Endodermal cell (in vitro differentiated cells): ENCODE measurements around the gene PYURF. TPM values are rescaled to one million over a fixed set of nuclear protein-coding genes. Genes with fewer than 3 reads are reported as not detected.
A peak's percentile ranks its signal among the peaks of the same experiment; 100 is the strongest.
"Not testable (repeated sequence)": the region's sequence is repeated elsewhere in the genome, so short reads cannot be mapped to it uniquely, and the experiment has no call there.

Source experiments
- DNase-seq: peaks from one replicate; pipeline ENCODE4 v3.0.0-alpha.2; 2017
- H3K27ac ChIP-seq: 2 replicates; pipeline ENCODE4 v1.5.1; 2013; ENCODE audit warnings: mild to moderate bottlenecking, low read depth, low read length, moderate library complexity
- H3K27me3 ChIP-seq: 2 replicates; pipeline ENCODE4 v1.6.1; 2013; ENCODE audit warnings: mild to moderate bottlenecking, low read length, moderate library complexity; ENCODE audit not compliant: insufficient read depth, control insufficient read depth, poor library complexity, severe bottlenecking
- H3K36me3 ChIP-seq: 2 replicates; pipeline ENCODE4 v1.7.0; 2013; ENCODE audit warnings: mild to moderate bottlenecking, low read length, moderate library complexity; ENCODE audit not compliant: control insufficient read depth, insufficient read depth
- H3K4me1 ChIP-seq: one replicate; pipeline ENCODE4 v1.7.0; 2013; ENCODE audit warnings: low read length; ENCODE audit not compliant: control insufficient read depth, insufficient read depth
- H3K4me3 ChIP-seq: 2 replicates; pipeline ENCODE4 v1.5.1; 2013; ENCODE audit warnings: mild to moderate bottlenecking, low read length, moderate library complexity
- H3K9ac ChIP-seq: 2 replicates; pipeline ENCODE4 v1.6.1; 2013; ENCODE audit warnings: mild to moderate bottlenecking, low read length, moderate library complexity; ENCODE audit not compliant: poor library complexity, severe bottlenecking; ENCODE audit errors: extremely low read depth
- H3K9me3 ChIP-seq: 2 replicates; pipeline ENCODE4 v1.6.1; 2013; ENCODE audit warnings: mild to moderate bottlenecking, low read length, moderate library complexity; ENCODE audit not compliant: control insufficient read depth
- H3K27ac Mint-ChIP-seq: 2 replicates; pipeline ENCODE4 v1.8.0; 2020; ENCODE audit warnings: mixed read lengths
- H3K27me3 Mint-ChIP-seq: 2 replicates; pipeline ENCODE4 v1.8.0; 2021; ENCODE audit warnings: mild to moderate bottlenecking, mixed read lengths; ENCODE audit not compliant: insufficient read depth
- H3K36me3 Mint-ChIP-seq: 2 replicates; pipeline ENCODE4 v1.8.0; 2020; ENCODE audit warnings: low read depth, mixed read lengths
- H3K4me1 Mint-ChIP-seq: 2 replicates; pipeline ENCODE4 v1.8.0; 2020; ENCODE audit warnings: mixed read lengths
- H3K4me3 Mint-ChIP-seq: 2 replicates; pipeline ENCODE4 v1.8.0; 2020; ENCODE audit warnings: mild to moderate bottlenecking, moderate library complexity, mixed read lengths
- H3K9me3 Mint-ChIP-seq: 2 replicates; pipeline ENCODE4 v1.8.0; 2020; ENCODE audit warnings: mild to moderate bottlenecking, mixed read lengths
- CTCF ChIP-seq: fragments of 200-600 bp; sonication (generic); conservative IDR thresholded peaks from 2 replicates; pipeline ENCODE4 v1.5.0; 2021; ENCODE audit warnings: antibody characterized with exemption, mild to moderate bottlenecking
- WGBS, 2 experiments: methylation state at CpG; one replicate each; pipeline versions ENCODE4 v1.1.5 to v1.1.7; 2013; ENCODE audit warnings: missing lambda C conversion rate in 2 of 2, mixed read lengths in 1 of 2; ENCODE audit not compliant: insufficient coverage in 1 of 2, insufficient read length in 1 of 2; 5-methylcytosine and 5-hydroxymethylcytosine counted together
- total RNA-seq, 2 donors: library from RNA; stranded (reverse); fragmentation: NEBNext Ultra II Directional in 1 of 2; extraction: Animal tissue kit (Norgen Biotek cat#: 25700) in 1 of 2; gene quantifications; 2 replicates in 1 of 2; 3 replicates in 1 of 2; pipeline ENCODE4 v1.2.1, GENCODE V29; 2021

The PYURF gene
- total RNA-seq, 2 donors from 2014 or later: 47.8 to 58.3 TPM

- no peak for DNase-seq
- no peak overlapping the region for H3K4me3 Mint-ChIP-seq
- no peaks in the 10 kb centered on the region for H3K4me1 Mint-ChIP-seq
- Histone ChIP-seq H3K9me3 (no peaks in the 10 kb centered on the region), H3K27me3 (no peaks in the 10 kb centered on the region), H3K4me1 (no peaks in the 10 kb centered on the region), H3K9ac (no peak overlapping the region), H3K36me3 (no peaks in the 10 kb centered on the region), H3K4me3 (no peak overlapping the region), H3K27ac (no peak overlapping the region)
- no peaks in the 10 kb centered on the region for H3K36me3 Mint-ChIP-seq
- H3K27me3 Mint-ChIP-seq: no peaks in the 10 kb centered on the region
- WGBS, 2 experiments: 93% methylated on average over 3 to 7 of the region's 7 CpGs
- no peak for TF ChIP-seq CTCF
- no peak overlapping the region for H3K27ac Mint-ChIP-seq
- H3K9me3 Mint-ChIP-seq: peaks cover 1% of the 10 kb centered on the region
These were observed 26.2 kb upstream of the PYURF start for GRCh38 chr4:88549815-88550214.

- DNase-seq: peak; percentile 91
- TF ChIP-seq CTCF: peak; percentile 92
- not testable (repeated sequence) for H3K27me3 ChIP-seq, H3K4me3 ChIP-seq, H3K36me3 Mint-ChIP-seq, H3K4me1 ChIP-seq, H3K4me1 Mint-ChIP-seq, H3K9ac ChIP-seq, H3K27me3 Mint-ChIP-seq, H3K27ac ChIP-seq, H3K9me3 ChIP-seq, H3K4me3 Mint-ChIP-seq, H3K9me3 Mint-ChIP-seq, H3K36me3 ChIP-seq, H3K27ac Mint-ChIP-seq
- 58 to 64% methylated on average over 5 to 9 of the region's 9 CpGs for WGBS, 2 experiments
These were observed 15.9 kb upstream of the PYURF start for GRCh38 chr4:88539322-88540068.

GRCh38 chr4:88537709-88538108, 14.1 kb upstream of the PYURF start:
- no peaks in the 10 kb centered on the region for H3K9me3 Mint-ChIP-seq
- H3K27ac Mint-ChIP-seq: no peak overlapping the region
- peaks cover 2% of the 10 kb centered on the region for H3K27me3 Mint-ChIP-seq
- Histone ChIP-seq H3K4me1 (no peaks in the 10 kb centered on the region), H3K36me3 (no peaks in the 10 kb centered on the region), H3K4me3 (no peak overlapping the region), H3K9ac (no peak overlapping the region), H3K27ac (no peak overlapping the region), H3K9me3 (no peaks in the 10 kb centered on the region), H3K27me3 (no peaks in the 10 kb centered on the region)
- no peak for TF ChIP-seq CTCF
- DNase-seq: no peak
- H3K4me3 Mint-ChIP-seq: no peak overlapping the region
- peaks cover 14% of the 10 kb centered on the region for H3K4me1 Mint-ChIP-seq
- WGBS, 2 experiments: 82 to 100% methylated on average over 1 of the region's 1 CpG
- H3K36me3 Mint-ChIP-seq: no peaks in the 10 kb centered on the region
